Glomerular visceral epithelial cell (primary cell): ENCODE measurements around the gene GTF2IRD1.
"Not testable (repeated sequence)": the region's sequence is repeated elsewhere in the genome, so short reads cannot be mapped to it uniquely, and the experiment has no call there.

Experiments
- DNase-seq: peaks from one replicate; pipeline ENCODE4 v3.0.0-alpha.2; 2016; ENCODE audit errors: extremely low spot score

Gene GTF2IRD1

GRCh38 chr7:74430961-74431466 is 22.7 kb upstream of the GTF2IRD1 start:
- no peak for DNase-seq

DNA sequence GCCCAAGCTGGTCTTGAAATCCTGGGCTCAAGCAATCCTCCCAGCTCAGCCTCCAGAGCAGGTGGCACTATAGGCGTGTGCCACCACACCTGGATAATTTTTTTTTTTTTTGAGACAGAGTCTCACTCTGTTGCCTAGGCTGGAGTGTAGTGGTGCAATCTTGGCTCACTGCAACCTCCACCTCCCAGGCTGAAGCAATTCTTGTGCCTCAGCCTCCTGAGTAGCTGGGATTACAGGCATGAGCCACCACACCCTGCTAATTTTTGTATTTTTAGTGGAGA is 16.5 kb upstream of the GTF2IRD1 start:
- DNase-seq = not testable (repeated sequence)

GRCh38 chr7:74438327-74438726 is 15.4 kb upstream of the GTF2IRD1 start:
- no peak for DNase-seq

DNA sequence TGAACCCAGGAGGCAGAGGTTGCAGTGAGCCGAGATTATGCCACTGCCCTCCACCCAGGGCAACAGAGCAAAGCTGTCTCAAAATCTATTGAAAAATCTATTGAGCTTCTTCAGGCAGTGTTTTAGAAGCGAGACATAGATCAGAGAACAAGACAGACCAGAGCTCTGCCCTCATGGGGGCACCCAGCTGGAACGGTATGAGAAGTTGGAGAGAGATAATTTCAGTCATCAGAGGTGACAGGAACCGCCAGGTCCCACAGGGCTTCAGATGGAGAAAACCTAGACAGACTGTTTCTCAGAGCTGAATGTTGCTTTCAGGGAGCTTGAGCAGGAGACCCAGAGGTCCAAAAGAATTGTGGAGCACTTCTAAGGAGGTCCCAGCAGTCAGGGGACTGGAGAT is 14.2 kb upstream of the GTF2IRD1 start:
- DNase-seq = no peak

GRCh38 chr7:74440143-74440542 is 13.6 kb upstream of the GTF2IRD1 start:
- DNase-seq = not testable (repeated sequence)

DNA sequence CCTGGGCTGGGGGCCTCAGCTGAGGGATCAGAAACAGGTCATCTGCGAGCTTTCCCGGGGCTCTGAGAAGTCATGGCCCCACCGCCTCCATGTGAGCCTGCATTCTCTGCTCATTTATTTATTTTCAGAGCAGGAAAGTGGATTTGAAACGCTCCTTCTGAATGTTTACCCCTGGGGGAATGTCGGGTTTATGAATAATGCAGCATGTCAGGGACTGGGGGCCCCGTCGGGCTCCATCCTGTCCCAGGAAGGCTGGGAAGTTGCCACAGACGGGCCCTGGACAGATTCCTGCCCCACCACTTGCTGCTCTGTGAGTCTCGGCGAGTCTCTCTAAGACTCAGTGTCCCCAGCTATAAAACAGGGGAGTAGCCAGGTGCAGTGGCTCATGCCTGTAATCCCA is 11.9 kb upstream of the GTF2IRD1 start:
- no peak for DNase-seq

DNA sequence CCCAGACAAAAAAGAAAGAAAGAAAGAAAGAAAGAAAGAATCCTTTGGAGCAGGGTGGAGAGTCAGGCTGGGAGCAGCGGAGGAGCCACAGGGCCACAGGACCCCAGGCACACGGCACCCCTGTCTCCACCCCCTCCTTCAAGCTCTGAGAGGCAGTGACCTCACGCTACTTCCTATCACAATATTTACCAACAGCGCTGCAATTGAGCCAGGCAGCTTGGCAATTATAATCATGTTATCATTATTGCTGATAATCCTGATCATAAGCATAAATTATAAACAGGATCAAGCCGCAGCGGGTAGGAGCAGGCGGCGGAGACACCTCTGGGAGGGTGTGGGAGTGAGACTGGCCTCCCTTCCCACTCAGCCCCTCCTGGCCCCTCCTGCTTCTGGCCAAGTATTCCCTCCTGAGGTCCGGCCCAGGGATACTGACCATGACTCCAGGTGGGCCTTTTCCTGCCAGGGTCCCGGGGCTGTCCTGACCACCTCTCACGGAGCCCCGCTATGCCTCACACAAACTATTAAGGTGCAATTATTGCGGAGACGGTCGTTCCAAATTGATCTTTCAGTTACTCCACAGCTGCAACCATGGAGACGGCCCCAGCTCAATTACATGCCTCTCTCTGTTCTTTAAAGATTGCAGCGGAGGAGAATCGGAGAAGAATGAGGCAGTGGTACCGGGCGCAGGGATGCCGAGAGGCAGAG is 10.0 kb upstream of the GTF2IRD1 start:
- DNase-seq = no peak

- no peak for DNase-seq
Observed at GRCh38 chr7:74449144-74449543, 4.6 kb upstream of the GTF2IRD1 start.

- DNase-seq = peak; percentile 53
Observed at GRCh38 chr7:74449809-74450397, 3.8 kb upstream of the GTF2IRD1 start.

DNA sequence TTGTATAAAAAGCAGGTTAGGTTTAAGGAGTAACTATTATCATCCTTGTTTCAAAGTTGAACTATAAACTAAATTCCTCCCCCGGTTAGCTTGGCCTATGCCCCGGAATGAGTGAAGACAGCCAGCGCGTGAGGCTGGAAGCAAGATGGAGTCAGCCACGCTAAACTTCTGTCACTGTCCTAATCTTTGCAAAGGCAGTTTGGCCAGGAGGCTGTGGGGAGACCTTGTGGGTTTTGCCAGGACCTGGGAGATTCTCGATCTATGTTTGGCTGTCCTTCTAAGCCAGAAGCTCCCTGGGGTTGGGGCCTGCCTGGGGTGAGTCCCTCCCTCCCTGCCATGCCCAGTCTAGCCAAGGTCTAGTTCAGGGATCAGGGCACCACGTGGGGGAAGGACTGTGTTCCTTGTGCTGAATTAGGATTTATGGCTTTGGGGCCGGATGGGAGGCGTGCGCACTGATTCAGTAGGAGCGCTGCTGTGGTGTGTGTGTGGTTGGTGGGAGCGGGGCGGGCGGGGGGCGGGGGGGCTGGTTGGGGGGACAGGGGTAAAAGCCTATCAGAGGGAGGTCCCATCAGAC is 871 bp upstream of the GTF2IRD1 start:
- peak; percentile 67 for DNase-seq

- DNase-seq = no peak
Observed at GRCh38 chr7:74454021-74454924, 567 bp downstream of the GTF2IRD1 start.

- no peak for DNase-seq
Observed at GRCh38 chr7:74454925-74455288, 1.2 kb downstream of the GTF2IRD1 start.

- no peak for DNase-seq
Observed at GRCh38 chr7:74455291-74455804, 1.6 kb downstream of the GTF2IRD1 start.

GRCh38 chr7:74455928-74456327 is 2.2 kb downstream of the GTF2IRD1 start:
- DNase-seq = no peak

DNA sequence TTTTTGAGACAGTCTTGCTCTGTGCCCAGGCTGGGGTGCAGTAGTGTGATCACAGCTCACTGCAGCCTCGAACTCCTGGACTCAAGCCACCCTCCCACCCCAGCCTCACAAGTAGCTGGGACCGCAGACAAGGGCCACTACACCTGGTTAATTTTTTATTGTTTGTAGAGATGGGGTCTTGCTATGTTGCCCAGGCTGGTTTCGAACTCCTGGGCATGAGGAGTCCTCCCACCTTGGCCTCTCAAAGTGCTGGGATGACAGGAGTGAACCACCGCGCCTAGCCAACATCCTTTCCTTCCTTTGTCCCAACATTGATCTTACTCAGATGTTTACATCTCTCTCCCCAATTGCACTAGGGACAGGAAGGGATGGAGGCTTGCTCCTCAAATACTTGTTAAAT is 3.3 kb downstream of the GTF2IRD1 start:
- no peak for DNase-seq

GRCh38 chr7:74461970-74462706 is 8.4 kb downstream of the GTF2IRD1 start:
- no peak for DNase-seq

- no peak for DNase-seq
Observed at GRCh38 chr7:74462707-74463100, 9.0 kb downstream of the GTF2IRD1 start.

- no peak for DNase-seq
Observed at GRCh38 chr7:74464931-74465886, 11.5 kb downstream of the GTF2IRD1 start.

- no peak for DNase-seq
Observed at GRCh38 chr7:74466196-74466813, 12.6 kb downstream of the GTF2IRD1 start.

DNA sequence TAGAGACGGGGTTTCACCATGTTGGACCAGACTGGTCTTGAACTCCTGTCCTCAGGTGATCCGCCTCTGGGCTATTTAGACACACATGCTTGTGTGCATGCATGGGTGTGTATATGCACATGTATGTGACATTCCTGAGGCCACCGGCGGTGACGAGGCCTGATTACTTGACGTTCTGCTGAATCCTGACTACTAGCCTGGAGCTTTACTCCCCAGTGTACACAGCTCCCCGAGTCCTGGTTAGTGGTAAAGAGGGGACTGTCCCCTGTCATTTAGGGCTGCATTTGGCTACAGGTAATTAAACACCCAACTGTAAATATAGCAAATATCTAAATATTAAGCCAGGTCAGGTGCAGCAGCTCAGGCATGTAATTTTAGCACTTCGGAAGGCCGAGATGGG is 14.2 kb downstream of the GTF2IRD1 start:
- DNase-seq = no peak
